T-helper 22 cell (primary cell): ENCODE data around the gene MOB4.
"Not testable (repeated sequence)": the region's sequence is repeated elsewhere in the genome, so short reads cannot be mapped to it uniquely, and the experiment has no call there.

Experiments used
- DNase-seq: peaks from one replicate; pipeline ENCODE4 v3.0.0-alpha.2; 2020; ENCODE audit warnings: low read depth

Gene MOB4

GRCh38 chr2:197514754-197515153 lies 1.1 kb upstream of the MOB4 start:
- no peak for DNase-seq

GRCh38 chr2:197515315-197515738 lies 539 bp upstream of the MOB4 start:
- no peak for DNase-seq

- peak; percentile 12 for DNase-seq
Measured at GRCh38 chr2:197516393-197516761, 511 bp downstream of the MOB4 start.

- no peak for DNase-seq
Measured at GRCh38 chr2:197517150-197517549, 1.3 kb downstream of the MOB4 start.

- DNase-seq, result no peak
Measured at GRCh38 chr2:197538412-197538811, 22.5 kb downstream of the MOB4 start.

- no peak for DNase-seq
Measured at GRCh38 chr2:197539734-197540133, 23.9 kb downstream of the MOB4 start.

DNA sequence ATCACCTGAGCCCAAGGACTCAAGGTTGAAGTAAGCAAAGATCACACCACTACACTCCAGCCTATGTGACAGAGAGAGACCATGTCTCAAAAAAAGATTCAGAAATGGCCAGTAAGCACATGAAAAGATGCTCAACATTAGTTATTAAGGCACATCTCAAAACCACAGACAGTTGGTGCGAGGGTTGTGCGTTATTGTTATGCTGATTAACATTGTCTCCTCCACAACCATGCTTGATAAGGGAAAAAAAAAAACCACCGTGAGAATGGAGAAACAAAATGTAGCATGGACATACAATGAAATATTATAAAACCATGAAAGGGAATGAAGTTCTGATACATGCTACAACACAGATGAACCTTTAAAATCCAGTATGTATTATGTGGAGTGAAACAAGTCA lies 27.3 kb downstream of the MOB4 start:
- no peak for DNase-seq

DNA sequence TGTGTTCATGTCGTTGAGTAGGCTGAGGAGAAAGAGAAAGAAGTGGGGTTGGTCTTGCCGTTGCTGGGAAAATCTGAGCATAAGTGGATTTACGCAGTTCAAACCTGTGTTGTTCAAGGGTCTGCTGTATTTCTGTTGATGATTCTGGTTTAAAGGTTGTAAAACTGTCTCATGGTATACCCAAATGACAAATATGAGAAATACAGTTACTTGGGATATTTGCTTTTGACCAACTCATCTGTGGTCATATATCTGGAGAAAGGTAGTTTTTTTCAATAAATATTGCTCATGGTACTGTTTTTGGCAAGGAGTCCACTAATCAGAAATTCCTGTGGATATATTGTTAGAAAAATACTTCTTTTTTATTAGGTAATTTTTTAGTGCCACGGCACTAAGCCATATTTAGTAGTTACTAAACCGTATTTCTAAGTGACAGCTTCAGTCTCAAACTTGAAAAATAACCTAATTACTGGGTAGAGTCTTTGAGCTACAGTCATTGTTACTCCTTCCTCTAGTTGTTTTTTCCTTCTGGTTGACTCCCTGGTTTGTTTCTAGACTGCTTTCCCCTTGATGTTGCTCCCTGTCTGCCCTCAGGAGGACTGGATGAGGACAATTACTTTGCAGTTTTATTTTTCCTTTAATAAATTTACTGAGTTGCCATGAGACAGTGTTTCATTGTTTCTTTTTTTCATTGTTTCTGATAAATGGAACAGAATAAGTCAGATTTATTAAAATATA lies 31.5 kb downstream of the MOB4 start:
- no peak for DNase-seq

DNA sequence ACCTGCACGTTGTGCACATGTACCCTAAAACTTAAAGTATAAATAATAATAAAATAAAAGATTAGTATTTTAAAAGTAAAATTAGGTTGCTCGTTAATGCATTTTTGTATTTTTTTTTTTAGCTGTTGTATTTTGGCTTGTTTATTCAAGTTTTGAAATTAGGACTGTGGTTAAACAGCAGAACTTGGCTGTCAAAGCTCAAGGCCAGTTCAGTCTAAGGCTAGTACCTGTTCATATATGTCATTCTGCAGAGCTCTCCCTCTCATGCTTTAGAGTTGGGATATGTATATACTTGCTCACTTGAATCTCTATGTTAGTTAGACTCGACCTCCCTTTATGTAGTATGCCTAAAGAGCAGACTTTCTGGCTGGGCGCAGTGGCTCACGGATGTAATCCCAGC lies 32.7 kb downstream of the MOB4 start:
- no peak for DNase-seq

DNA sequence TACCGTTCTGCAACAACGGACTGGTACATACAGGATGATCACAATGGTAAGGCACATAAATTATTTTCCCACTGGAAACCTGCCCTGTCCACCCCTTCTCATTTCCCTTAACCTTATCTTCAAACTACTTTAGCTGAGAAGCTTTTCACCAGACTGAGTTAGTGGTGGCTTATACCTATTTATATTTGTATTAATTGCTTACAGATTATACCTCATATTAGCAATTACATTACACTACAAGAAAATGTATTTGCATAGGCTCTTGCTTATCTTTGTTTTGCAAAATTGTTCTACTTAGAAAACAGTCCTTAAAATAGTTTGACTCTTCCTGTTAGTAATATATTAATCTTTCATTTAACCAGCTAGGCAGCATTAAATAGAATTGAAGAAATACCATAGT lies 35.4 kb downstream of the MOB4 start:
- not testable (repeated sequence) for DNase-seq

DNA sequence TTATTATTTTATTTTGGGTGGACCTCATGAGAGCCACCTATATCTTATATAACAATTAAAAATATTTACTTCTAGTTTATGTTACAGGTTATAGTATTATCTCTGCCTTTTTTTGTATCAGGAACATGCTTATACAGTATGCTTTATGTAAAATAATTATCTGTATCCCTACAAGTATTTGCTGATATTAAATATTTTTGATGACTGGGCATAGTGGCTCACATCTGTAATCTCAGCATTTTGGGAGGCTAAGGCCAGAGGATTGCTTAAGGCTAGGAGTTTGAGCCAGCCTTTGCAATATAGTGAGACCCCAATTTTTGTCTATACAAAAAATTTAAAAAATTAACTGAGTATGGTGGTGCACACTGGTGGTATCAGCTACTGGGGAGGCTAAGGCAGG lies 39.6 kb downstream of the MOB4 start:
- DNase-seq, result no peak

DNA sequence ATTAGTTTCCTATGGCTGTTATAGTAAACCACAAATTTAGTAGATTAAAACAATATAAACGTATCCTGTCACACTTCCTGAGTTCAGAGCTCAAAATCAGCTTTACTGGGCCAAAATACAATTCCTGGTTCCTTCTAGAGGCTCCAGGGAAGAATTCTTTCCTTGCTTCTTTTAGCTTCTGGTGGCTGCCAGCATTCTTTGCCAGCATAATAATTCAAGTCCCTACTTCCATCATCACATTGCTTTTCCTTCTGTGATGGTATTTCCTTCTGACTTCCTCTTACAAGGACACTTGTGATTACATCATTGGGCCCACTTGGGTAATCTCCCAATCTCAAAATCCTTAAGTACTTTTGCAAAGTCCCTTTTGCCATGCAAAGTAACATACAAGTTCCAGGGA lies 40.6 kb downstream of the MOB4 start:
- no peak for DNase-seq

DNA sequence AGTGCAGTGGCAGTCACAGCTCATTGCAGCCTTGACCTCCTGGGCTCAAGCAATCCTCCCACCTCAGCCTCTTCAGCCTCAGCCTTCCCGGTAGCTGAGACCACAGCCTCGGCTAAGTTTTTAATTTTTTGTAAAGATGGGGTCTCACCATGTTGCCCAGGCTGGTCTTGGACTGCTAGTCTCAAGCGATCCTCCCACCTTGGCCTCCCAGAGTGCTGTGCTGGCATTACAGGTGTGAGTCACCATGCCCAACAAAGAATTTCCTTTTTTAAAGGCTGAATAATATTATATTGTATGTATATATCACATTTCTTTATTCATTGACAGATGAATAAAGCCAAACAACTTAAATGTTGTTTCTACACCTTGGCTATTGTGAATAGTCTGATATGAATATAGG lies 42.5 kb downstream of the MOB4 start:
- DNase-seq, result no peak

GRCh38 chr2:197559681-197560080 lies 43.8 kb downstream of the MOB4 start:
- no peak for DNase-seq

- DNase-seq, result no peak
Measured at GRCh38 chr2:197560146-197560665, 44.3 kb downstream of the MOB4 start.

DNA sequence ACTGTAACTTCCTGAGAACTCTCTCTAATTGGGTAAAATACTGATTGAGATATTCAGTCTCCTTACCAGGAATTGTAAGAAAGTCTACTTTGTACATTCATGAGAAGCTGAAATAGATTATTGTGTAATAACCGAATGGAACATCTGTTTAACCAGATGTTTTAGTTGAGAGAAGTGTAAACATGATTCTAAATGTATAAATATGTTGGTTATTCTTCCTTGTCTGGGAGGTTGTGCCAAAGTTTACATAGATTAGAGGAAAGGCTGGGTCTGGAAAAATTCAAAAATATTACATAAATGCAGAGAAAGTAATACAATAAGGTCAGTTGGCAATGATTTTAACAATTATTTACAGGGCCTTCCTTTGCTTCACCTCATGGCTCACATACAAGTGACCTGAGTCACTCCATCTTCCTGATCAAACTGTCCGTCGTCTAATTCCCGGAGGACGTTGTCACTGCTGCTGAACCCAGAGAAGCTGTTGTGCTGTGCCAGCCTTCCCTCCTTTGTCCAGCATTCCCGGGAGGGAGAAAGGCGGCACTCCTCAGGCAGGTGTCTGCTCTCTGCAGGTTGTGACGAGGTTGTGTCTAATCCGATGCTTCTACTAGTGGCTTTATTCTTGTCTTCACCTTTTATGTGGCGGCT lies 55.9 kb downstream of the MOB4 start:
- no peak for DNase-seq

DNA sequence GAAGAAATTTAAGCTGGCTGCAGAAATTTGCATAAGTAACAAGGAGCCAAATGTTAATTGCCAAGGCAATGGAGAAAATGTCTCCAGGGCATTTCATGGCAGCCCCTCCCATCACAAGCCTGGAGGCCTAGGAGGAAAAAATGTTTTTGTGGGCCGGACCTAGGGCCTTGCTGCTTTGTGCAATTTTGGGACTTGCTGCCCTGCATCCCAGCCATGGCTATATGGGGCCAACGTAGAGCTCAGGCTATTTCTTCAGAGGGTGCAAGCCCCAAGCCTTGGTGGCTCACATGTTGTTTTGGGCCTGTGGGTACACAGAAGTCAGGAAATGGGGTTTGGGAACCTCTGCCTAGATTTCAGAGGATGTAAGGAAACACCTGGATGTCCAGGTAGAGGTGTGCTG lies 57.7 kb downstream of the MOB4 start:
- DNase-seq, result no peak

DNA sequence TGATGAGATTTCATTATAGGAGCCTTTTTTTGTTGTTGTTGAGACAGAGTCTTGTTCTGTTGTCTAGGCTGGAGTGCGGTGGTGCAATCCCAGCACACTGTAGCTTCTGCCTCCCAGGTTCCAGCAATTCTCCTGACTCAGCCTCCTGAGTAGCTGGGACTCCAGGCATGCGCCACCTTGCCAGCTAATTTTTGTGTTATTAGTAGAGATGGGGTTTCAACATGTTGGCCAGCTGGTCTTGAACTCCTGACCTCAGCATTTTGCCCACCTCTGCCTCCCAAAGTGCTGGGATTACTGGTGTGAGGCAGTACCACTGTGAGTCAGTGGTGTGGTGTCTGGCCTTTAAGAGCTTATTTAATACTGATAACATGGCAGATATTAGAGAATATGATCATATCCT lies 60.1 kb downstream of the MOB4 start:
- DNase-seq, result no peak

GRCh38 chr2:197576631-197577030 lies 60.8 kb downstream of the MOB4 start:
- no peak for DNase-seq

DNA sequence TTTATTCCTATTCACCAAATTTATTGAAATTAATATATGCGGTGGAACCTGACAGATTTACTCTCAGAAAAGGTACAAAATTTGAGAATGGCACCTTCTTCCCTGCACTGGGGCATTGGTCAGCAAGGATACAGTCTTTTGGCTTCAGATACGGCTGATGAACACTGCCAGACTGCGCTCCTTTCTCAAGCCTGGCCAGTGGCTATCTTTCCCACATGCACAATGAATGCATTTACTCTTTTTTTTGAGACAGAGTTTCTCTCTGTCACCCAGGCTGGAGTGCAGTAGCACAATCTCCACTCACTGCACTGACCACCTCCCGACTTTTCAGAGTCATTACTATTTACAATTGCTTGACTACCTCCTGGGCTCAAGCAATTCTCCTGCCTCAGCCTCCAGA lies 61.6 kb downstream of the MOB4 start:
- DNase-seq, result no peak

- not testable (repeated sequence) for DNase-seq
Measured at GRCh38 chr2:197578294-197578693, 62.4 kb downstream of the MOB4 start.

DNA sequence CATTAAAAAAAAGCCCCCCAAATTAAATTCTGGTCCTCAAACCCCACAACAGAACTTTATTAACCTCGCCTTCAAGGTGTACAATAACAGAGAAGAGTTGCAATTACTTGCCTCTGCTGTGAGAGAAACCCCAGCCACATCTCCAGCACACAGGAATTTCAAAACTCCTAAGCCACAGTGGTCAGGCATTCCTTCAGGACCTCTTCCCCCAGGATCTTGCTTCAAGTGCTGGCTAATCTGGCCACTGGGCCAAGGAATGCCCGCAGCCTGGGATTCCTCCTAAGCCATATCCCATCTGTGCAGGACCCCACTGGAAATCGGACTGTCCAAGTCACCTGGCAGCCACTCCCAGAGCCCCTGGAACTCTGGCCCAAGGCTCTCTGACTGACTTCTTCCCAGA lies 64.3 kb downstream of the MOB4 start:
- not testable (repeated sequence) for DNase-seq

DNA sequence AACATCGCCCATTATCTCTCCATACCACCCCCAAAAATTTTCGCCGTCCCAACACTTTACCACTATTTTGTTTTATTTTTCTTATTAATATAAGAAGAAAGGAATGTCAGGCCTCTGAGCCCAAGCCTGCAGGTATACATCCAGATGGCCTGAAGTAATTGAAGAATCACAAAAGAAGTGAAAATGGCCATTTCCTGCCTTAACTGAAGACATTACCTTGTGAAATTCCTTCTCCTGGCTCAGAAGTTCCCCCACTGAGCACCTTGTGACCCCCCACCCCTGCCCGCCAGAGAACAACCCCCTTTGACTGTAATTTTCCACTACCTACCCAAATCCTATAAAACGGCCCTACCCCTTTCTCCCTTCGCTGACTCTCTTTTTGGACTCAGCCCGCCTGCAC lies 71.4 kb downstream of the MOB4 start:
- not testable (repeated sequence) for DNase-seq
